GM23338 (cell line): ENCODE data around the gene RPL26. TPM values are rescaled to one million over a fixed set of nuclear protein-coding genes. Genes with fewer than 3 reads are reported as not detected.
"Not testable (repeated sequence)": the region's sequence is repeated elsewhere in the genome, so short reads cannot be mapped to it uniquely, and the experiment has no call there.

Source experiments
- ATAC-seq: fragments of 200-7000 bp; cut with Tn5 transposase; 3 replicates; pipeline ENCODE4 v1.9.1; 2020
- DNase-seq: peaks from one replicate; pipeline ENCODE4 v3.0.0-alpha.2; 2015; ENCODE audit warnings: low spot score
- H2AFZ ChIP-seq: fragments of 200-600 bp; sonication (generic); 2 replicates; pipeline ENCODE4 v1.8.0; 2016; ENCODE audit warnings: antibody characterized with exemption, mild to moderate bottlenecking, moderate library complexity
- H3F3A ChIP-seq: fragments of 200-600 bp; sonication (generic); replicated peaks from 2 replicates; pipeline ENCODE4 v1.8.0; 2017; ENCODE audit warnings: antibody characterized with exemption, mixed run types, low read depth
- H3K27ac ChIP-seq: fragments of 200-600 bp; sonication (generic); 2 replicates; pipeline ENCODE4 v1.6.1; 2016; ENCODE audit warnings: low read depth
- H3K27me3 ChIP-seq: fragments of 200-600 bp; sonication (generic); 2 replicates; pipeline ENCODE4 v1.8.0; 2016; ENCODE audit warnings: mild to moderate bottlenecking, mixed run types, moderate library complexity; ENCODE audit not compliant: insufficient read depth
- H3K36me3 ChIP-seq: fragments of 200-600 bp; sonication (generic); 2 replicates; pipeline ENCODE4 v1.8.0; 2016; ENCODE audit warnings: mild to moderate bottlenecking; ENCODE audit not compliant: insufficient read depth
- H3K4me1 ChIP-seq: fragments of 200-600 bp; sonication (generic); 2 replicates; pipeline ENCODE4 v1.8.0; 2016; ENCODE audit warnings: mild to moderate bottlenecking, moderate library complexity; ENCODE audit not compliant: insufficient read depth
- H3K4me2 ChIP-seq: fragments of 200-600 bp; sonication (generic); 2 replicates; pipeline ENCODE4 v1.7.1; 2017; ENCODE audit warnings: mixed run types
- H3K4me3 ChIP-seq: fragments of 200-600 bp; sonication (generic); 2 replicates; pipeline ENCODE4 v1.6.1; 2016; ENCODE audit warnings: mixed run types
- H3K79me2 ChIP-seq: fragments of 200-600 bp; sonication (generic); replicated peaks from 2 replicates; pipeline ENCODE4 v1.8.0; 2017; ENCODE audit warnings: mild to moderate bottlenecking; ENCODE audit not compliant: insufficient read depth
- H3K9me2 ChIP-seq: fragments of 200-600 bp; sonication (generic); 2 replicates; pipeline ENCODE4 v1.8.0; 2017; ENCODE audit not compliant: insufficient read depth
- H4K20me1 ChIP-seq: fragments of 200-600 bp; sonication (generic); replicated peaks from 2 replicates; pipeline ENCODE4 v1.8.0; 2017; ENCODE audit warnings: mild to moderate bottlenecking; ENCODE audit not compliant: insufficient read depth
- H3K27ac Mint-ChIP-seq: 2 replicates; pipeline ENCODE4 v1.8.0; 2020; ENCODE audit warnings: inconsistent platforms, mild to moderate bottlenecking, moderate library complexity, mixed read lengths
- H3K27me3 Mint-ChIP-seq: 3 replicates; pipeline ENCODE4 v1.8.0; 2022; ENCODE audit warnings: low read depth, mild to moderate bottlenecking, moderate library complexity, mixed read lengths, inconsistent platforms; ENCODE audit not compliant: insufficient read depth, poor library complexity
- H3K36me3 Mint-ChIP-seq: 3 replicates; pipeline ENCODE4 v1.8.0; 2021; ENCODE audit warnings: low read depth, mild to moderate bottlenecking, inconsistent platforms, moderate library complexity, mixed read lengths
- H3K4me1 Mint-ChIP-seq: 3 replicates; pipeline ENCODE4 v1.8.0; 2020; ENCODE audit warnings: mild to moderate bottlenecking, inconsistent platforms, mixed read lengths
- H3K4me3 Mint-ChIP-seq: 3 replicates; pipeline ENCODE4 v1.8.0; 2021; ENCODE audit warnings: moderate library complexity, mild to moderate bottlenecking, inconsistent platforms, mixed read lengths
- H3K9me3 Mint-ChIP-seq: 3 replicates; pipeline ENCODE4 v1.8.0; 2020; ENCODE audit warnings: moderate library complexity, mild to moderate bottlenecking, inconsistent platforms, mixed read lengths
- EZH2phosphoT487 ChIP-seq: fragments of 200-600 bp; sonication (generic); IDR thresholded peaks from one replicate; pipeline ENCODE4 v1.8.1; 2018; ENCODE audit warnings: antibody characterized with exemption; ENCODE audit not compliant: unreplicated experiment
- NANOG ChIP-seq: IDR thresholded peaks from 2 replicates; pipeline ENCODE4 v1.6.1; 2016; ENCODE audit warnings: antibody characterized with exemption, borderline replicate concordance
- POLR2AphosphoS5 ChIP-seq: IDR thresholded peaks from 2 replicates; pipeline ENCODE4 v1.6.1; 2016; ENCODE audit warnings: antibody characterized with exemption, low read depth
- REST ChIP-seq: IDR thresholded peaks from one replicate; pipeline ENCODE4 v1.6.1; 2018; ENCODE audit warnings: antibody characterized with exemption; ENCODE audit not compliant: unreplicated experiment
- ZNF114 ChIP-seq: fragments of 250-450 bp; sonication (Bioruptor Pico); IDR thresholded peaks from 2 replicates; pipeline ENCODE4 v1.5.0; 2020; ENCODE audit warnings: mild to moderate bottlenecking, moderate library complexity
- ZNF331 ChIP-seq: fragments of 250-450 bp; sonication (Bioruptor Pico); IDR thresholded peaks from 2 replicates; pipeline ENCODE4 v1.5.0; 2020; ENCODE audit warnings: low read depth, mild to moderate bottlenecking, moderate library complexity
- ZNF462 ChIP-seq: fragments of 250-450 bp; sonication (Bioruptor Pico); IDR thresholded peaks from 2 replicates; pipeline ENCODE4 v1.5.0; 2020; ENCODE audit warnings: mild to moderate bottlenecking, moderate library complexity
- polyA plus RNA-seq: library from polyadenylated mRNA; unstranded; fragments of >200 nt; fragmentation: Nextera tagmentation; extraction: Ambion mirVana; gene quantifications from 2 replicates; pipeline ENCODE4 v1.2.1, GENCODE V29; 2016
- total RNA-seq: library from RNA; depleted of rRNA; stranded (reverse); fragments of >200 nt; shearing (Covaris generic); gene quantifications from 2 replicates; pipeline ENCODE4 v1.2.3, GENCODE V29; 2014

RPL26 gene
- total and polyA plus RNA-seq, 2 experiments from 2014 or later = 2,274 to 3,158 TPM

DNA sequence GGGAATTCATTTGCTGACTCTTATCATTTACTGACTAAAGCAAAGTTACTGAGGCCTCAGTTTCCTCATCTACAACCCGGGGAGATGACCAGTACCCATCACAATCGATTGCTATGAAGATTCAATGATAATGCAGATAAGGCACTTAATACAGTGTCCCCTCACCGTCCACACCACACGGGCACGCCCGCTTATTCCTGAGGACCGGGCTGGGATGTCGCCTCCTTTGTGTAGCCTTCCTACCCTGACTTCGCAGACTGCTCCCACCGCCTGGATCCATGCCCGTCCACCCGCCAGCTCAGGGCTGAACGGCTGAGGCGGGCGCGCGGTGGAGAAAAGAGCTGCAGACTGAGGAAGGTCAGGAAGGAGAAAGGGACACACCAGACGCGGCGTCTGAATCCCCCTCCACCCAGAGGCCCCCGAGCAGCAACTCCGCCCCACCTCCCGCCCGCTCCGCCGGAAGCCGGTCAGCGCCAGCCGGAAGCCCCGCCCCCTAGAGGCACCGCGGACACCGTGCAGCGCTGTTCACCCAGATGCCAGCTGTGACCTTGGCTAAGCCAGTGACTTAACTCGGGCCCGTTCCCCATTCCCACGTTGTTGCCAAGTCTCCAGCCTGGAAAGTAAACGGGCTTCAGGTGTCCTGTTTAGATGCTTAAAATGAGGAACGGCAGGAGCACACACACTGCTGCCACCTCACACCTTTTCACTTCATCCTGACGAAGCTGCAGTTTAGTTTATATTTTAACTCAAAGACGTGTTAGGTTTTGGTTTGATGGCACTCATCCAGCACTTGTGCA lies 6.5 kb downstream of the RPL26 start, which contains the start of gene KRABD2 (continued):
- no peak for TF ChIP-seq REST
- TF ChIP-seq ZNF331 = no peak

DNA sequence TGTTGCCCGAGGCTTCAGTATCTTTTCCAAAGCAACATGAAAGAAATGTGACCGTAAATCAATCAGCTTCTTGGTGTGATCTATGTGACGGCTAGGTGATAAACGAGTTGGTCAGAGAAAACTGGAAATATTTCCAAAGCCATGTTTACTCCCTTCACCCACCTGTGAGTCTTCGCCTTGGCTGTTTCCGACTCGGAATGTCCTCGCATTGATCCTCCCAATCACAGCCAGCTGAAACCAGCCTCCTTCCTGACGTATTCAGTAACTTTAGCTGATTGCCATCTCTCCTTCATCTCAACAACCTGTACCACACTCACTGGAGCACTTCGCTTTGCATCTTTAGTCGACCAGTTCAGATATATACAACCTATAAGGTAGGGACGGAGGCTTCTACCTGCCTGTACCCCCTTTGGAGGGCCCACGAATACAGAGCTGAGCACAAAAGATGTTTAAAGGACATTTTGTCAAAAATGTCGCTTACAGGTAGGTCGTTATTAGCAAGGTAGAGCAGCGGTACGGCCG lies 7.2 kb downstream of the RPL26 start:
- Histone ChIP-seq H4K20me1 (peaks cover 19% of the 10 kb centered on the region; the same call in 1 of the 2 replicates), H3K79me2 (peaks cover 25% of the 10 kb centered on the region), H3K9me2 (no peaks in the 10 kb centered on the region), H3K27ac (peak overlapping the region; percentile 98), H3K36me3 (peaks cover 40% of the 10 kb centered on the region), H3K4me2 (peak overlapping the region; percentile 99), H3F3A (peaks cover 42% of the 10 kb centered on the region), H3K27me3 (no peaks in the 10 kb centered on the region), H2AFZ (peak overlapping the region; percentile 47; the same call in 1 of the 2 replicates), H3K4me3 (peak overlapping the region; percentile 96), H3K4me1 (peaks cover 21% of the 10 kb centered on the region; the same call in 1 of the 2 replicates)
- Mint-ChIP-seq H3K4me3 (peak overlapping the region; percentile 74), H3K27ac (peak overlapping the region; percentile 92), H3K36me3 (peaks cover 68% of the 10 kb centered on the region), H3K27me3 (peaks cover 8% of the 10 kb centered on the region), H3K4me1 (peaks cover 30% of the 10 kb centered on the region), H3K9me3 (no peaks in the 10 kb centered on the region)
- ATAC-seq (peak; percentile 19), DNase-seq (peak; percentile 60)
- no peak for TF ChIP-seq NANOG
- TF ChIP-seq POLR2AphosphoS5 = no peak
- TF ChIP-seq ZNF462 (CRISPR knock-in tag) = no peak
- no peak for TF ChIP-seq EZH2phosphoT487
- TF ChIP-seq ZNF114 = no peak

DNA sequence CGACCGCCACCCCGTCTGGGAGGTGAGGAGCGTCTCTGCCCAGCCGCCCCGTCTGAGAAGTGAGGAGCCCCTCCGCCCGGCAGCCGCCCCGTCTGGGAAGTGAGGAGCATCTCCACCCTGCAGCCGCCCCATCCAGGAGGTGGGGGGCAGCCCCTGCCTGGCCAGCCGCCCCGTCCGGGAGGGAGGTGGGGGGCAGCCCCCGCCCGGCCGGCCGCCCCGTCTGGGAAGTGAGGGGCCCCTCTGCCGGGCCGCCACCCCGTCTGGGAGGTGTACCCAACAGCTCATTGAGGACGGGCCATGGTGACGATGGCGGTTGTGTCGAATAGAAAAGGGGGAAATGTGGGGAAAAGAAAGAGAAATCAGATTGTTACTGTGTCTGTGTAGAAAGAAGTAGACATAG lies 9.1 kb downstream of the RPL26 start:
- peaks cover 19% of the 10 kb centered on the region; the same call in 1 of the 2 replicates for H3K4me1 ChIP-seq
- ATAC-seq, H3K79me2 ChIP-seq, H2AFZ ChIP-seq, H3K9me2 ChIP-seq, H3K27ac Mint-ChIP-seq, H3K9me3 Mint-ChIP-seq, H4K20me1 ChIP-seq, H3K4me3 Mint-ChIP-seq, H3K27me3 ChIP-seq, H3K4me2 ChIP-seq, H3K4me3 ChIP-seq, DNase-seq, H3K27ac ChIP-seq, H3K27me3 Mint-ChIP-seq: not testable (repeated sequence)
- Mint-ChIP-seq H3K36me3 (peaks cover 64% of the 10 kb centered on the region), H3K4me1 (peaks cover 16% of the 10 kb centered on the region)
- peaks cover 32% of the 10 kb centered on the region for H3K36me3 ChIP-seq
- H3F3A ChIP-seq = peaks cover 22% of the 10 kb centered on the region
